ENCODE data around the gene ZNF98. TPM values are rescaled to one million over a fixed set of nuclear protein-coding genes. Genes with fewer than 3 reads are reported as not detected.

The ZNF98 gene
- polyA plus RNA-seq, 3 donors: not detected

GRCh38 chr19:22427547-22427946, 5.4 kb upstream of the ZNF98 start:
- Histone ChIP-seq H2AFZ (ENCODE audit: insufficient read depth, low read depth, low read length, poor library complexity, severe bottlenecking) (no peak overlapping the region), H3K27me3 (ENCODE audit: control insufficient read depth in 2 of 2, insufficient read depth in 2 of 2, low read length in 2 of 2) (no peaks in the 10 kb centered on the region), H3K9ac (ENCODE audit: insufficient read depth, low read length, poor library complexity, severe bottlenecking) (no peak overlapping the region), H3K27ac (ENCODE audit: low read depth in 1 of 2, low read length in 2 of 2) (no peak overlapping the region), H3K36me3 (replicated peaks in 1 of 2; ENCODE audit: control insufficient read depth in 1 of 2, insufficient read depth in 2 of 2, low read length in 2 of 2) (no peaks in the 10 kb centered on the region), H3K79me2 (ENCODE audit: insufficient read depth, low read length) (no peaks in the 10 kb centered on the region), H3K9me3 (replicated peaks in 1 of 2; ENCODE audit: control insufficient read depth in 1 of 2, insufficient read depth in 1 of 2, low read length in 2 of 2) (peaks cover 76 to 87% of the 10 kb centered on the region in 2 donors), H3K4me3 (replicated peaks in 1 of 3; ENCODE audit: low read depth in 2 of 3, low read length in 3 of 3) (no peak overlapping the region), H3K4me2 (replicated peaks; ENCODE audit: extremely low read depth, low read length, poor library complexity, severe bottlenecking) (no peak overlapping the region), H4K20me1 (ENCODE audit: insufficient read depth, low read length) (no peaks in the 10 kb centered on the region), H3K4me1 (ENCODE audit: control insufficient read depth in 1 of 2, insufficient read depth in 2 of 2, low read length in 2 of 2) (no peaks in the 10 kb centered on the region)
- WGBS (ENCODE audit: insufficient coverage): 3% methylated on average over 16 of the region's 19 CpGs
- DNase-seq: no peak
- Mint-ChIP-seq H3K27ac (no peak overlapping the region), H3K4me3 (no peak overlapping the region), H3K9me3 (peaks cover 26 to 69% (median 60%) of the 10 kb centered on the region in 7 donors), H3K36me3 (no peaks in the 10 kb centered on the region), H3K27me3 (ENCODE audit: low read depth in 3 of 3) (peaks cover 2 to 8% (median 4%) of the 10 kb centered on the region in 3 donors), H3K4me1 (no peaks in the 10 kb centered on the region)
- TF ChIP-seq CTCF (IDR thresholded peaks at IDR 0.05): no peak
- intact Hi-C loops (cut with micrococcal nuclease): no loop called here

GRCh38 chr19:22426901-22427300, 4.8 kb upstream of the ZNF98 start:
- no peak overlapping the region for H3K4me3 ChIP-seq (replicated peaks in 1 of 3; ENCODE audit: low read depth in 2 of 3, low read length in 3 of 3)
- WGBS (ENCODE audit: insufficient coverage): 81% methylated on average over 2 of the region's 8 CpGs
- no peaks in the 10 kb centered on the region for H3K36me3 ChIP-seq (replicated peaks in 1 of 2; ENCODE audit: control insufficient read depth in 1 of 2, insufficient read depth in 2 of 2, low read length in 2 of 2)
- H3K4me3 Mint-ChIP-seq: no peak overlapping the region
- peaks cover 81 to 93% of the 10 kb centered on the region in 2 donors for H3K9me3 ChIP-seq (replicated peaks in 1 of 2; ENCODE audit: control insufficient read depth in 1 of 2, insufficient read depth in 1 of 2, low read length in 2 of 2)
- no peak overlapping the region for H2AFZ ChIP-seq (ENCODE audit: insufficient read depth, low read depth, low read length, poor library complexity, severe bottlenecking)
- H3K79me2 ChIP-seq (ENCODE audit: insufficient read depth, low read length): no peaks in the 10 kb centered on the region
- no peak overlapping the region for H3K27ac ChIP-seq (ENCODE audit: low read depth in 1 of 2, low read length in 2 of 2)
- intact Hi-C loops (cut with micrococcal nuclease): no loop called here
- H3K27ac Mint-ChIP-seq: no peak overlapping the region
- no peaks in the 10 kb centered on the region for H3K27me3 ChIP-seq (ENCODE audit: control insufficient read depth in 2 of 2, insufficient read depth in 2 of 2, low read length in 2 of 2)
- peaks cover 31 to 75% (median 67%) of the 10 kb centered on the region in 7 donors for H3K9me3 Mint-ChIP-seq
- H3K36me3 Mint-ChIP-seq: no peaks in the 10 kb centered on the region
- H4K20me1 ChIP-seq (ENCODE audit: insufficient read depth, low read length): no peaks in the 10 kb centered on the region
- no peak overlapping the region for H3K4me2 ChIP-seq (replicated peaks; ENCODE audit: extremely low read depth, low read length, poor library complexity, severe bottlenecking)
- no peak overlapping the region for H3K9ac ChIP-seq (ENCODE audit: insufficient read depth, low read length, poor library complexity, severe bottlenecking)
- no peaks in the 10 kb centered on the region for H3K4me1 ChIP-seq (ENCODE audit: control insufficient read depth in 1 of 2, insufficient read depth in 2 of 2, low read length in 2 of 2)
- DNase-seq: no peak
- peaks cover 4% of the 10 kb centered on the region for H3K4me1 Mint-ChIP-seq
- TF ChIP-seq CTCF (IDR thresholded peaks at IDR 0.05): no peak
- H3K27me3 Mint-ChIP-seq (ENCODE audit: low read depth in 3 of 3): peaks cover 2 to 8% (median 4%) of the 10 kb centered on the region in 3 donors
